Stimulated activated CD4-positive, alpha-beta T cell treated with anti-CD3 and anti-CD28 coated beads, Interleukin-4, amount 100 ng/mL, for 24 hours (primary cell): ENCODE results near the gene TGM1.

ENCODE experiments used
- DNase-seq: peaks from one replicate; pipeline ENCODE4 v3.0.0-alpha.2; 2020

The TGM1 gene

DNA sequence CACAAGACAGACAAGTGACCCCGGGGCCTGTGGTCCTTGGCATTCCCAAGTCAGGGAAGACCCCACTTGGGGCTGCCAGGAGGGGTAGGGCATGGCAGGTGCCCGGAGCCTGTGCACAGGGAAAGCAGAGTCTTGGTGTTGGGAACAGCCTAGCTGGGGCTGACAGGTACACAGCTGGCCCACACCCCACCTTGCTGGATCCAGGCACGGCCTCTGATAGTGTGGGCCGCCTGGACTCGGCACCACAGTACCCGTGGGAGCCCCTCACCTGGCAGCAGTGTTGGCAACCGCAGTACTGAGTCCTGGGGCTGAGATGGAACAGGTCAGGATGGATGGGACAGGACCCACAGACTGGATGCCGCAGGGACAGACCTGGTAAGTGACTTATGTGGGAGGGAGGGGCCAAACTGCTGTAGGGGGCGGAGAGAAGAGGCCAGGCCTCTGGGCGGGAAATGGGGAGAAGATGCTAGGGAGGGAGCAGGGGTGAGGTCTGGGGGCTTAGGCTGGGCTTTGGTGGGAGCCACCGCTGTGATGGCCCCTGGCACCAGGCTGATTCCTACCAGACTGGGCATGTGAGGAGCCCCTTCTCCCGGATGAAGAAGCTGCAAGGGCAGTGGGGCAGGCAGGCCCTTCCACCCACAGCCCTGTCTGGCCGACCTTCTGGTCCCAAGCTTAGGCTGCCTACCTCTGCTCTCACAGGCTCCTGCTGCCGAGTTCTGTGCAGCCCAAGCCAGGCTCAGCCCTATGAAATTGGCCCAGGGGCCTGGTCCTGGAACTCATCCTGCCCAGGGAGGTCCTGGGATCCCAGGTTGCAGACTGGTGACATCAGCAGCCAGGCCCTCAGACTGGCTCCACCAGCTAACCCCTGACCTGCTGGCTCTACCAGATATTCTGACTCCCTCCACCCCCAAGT, at the start of gene TGM1:
TSS of gene TGM1 (minus strand) at position 357 of the 913 bp plus-strand sequence. CDS start 825 bp downstream, outside the sequence.
- no peak for DNase-seq

DNA sequence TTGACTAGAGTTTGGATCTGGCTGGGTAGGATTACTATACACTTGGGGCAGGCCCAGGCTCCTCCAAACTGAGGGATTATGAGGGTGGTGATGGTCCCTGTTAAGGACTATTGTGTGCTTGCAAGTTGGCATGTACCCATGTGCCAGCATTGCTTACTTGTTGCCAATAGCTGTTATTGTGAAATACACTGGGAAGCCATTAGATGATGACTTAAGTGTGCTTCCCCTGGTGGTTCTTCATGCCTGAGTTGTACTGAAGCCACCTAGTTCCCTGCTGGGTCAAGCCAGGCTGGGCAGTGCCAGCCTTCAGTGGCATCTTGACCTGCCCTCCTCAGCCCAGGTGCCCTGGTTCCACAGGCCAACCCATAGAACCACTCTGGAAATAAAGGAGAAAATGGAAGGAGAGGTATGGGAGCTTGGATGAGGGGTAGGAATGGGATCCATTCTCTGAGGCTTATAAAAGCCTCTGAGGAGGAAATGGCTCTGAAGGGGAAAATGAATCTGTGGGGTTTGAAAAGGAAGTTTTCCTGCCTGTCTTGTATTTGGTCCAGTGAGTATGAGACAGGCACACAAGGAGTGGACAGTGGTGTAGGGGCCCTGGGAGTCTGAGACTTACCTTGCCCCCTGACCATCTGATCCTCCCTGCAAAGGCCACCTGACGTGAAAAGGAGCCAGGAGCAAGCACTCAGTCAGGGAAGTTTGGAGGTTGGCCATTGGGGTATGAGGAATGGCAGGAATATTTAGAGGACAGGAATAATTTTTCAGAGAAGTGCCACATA, 49.0 kb upstream of the TGM1 start:
- DNase-seq = no peak

DNA sequence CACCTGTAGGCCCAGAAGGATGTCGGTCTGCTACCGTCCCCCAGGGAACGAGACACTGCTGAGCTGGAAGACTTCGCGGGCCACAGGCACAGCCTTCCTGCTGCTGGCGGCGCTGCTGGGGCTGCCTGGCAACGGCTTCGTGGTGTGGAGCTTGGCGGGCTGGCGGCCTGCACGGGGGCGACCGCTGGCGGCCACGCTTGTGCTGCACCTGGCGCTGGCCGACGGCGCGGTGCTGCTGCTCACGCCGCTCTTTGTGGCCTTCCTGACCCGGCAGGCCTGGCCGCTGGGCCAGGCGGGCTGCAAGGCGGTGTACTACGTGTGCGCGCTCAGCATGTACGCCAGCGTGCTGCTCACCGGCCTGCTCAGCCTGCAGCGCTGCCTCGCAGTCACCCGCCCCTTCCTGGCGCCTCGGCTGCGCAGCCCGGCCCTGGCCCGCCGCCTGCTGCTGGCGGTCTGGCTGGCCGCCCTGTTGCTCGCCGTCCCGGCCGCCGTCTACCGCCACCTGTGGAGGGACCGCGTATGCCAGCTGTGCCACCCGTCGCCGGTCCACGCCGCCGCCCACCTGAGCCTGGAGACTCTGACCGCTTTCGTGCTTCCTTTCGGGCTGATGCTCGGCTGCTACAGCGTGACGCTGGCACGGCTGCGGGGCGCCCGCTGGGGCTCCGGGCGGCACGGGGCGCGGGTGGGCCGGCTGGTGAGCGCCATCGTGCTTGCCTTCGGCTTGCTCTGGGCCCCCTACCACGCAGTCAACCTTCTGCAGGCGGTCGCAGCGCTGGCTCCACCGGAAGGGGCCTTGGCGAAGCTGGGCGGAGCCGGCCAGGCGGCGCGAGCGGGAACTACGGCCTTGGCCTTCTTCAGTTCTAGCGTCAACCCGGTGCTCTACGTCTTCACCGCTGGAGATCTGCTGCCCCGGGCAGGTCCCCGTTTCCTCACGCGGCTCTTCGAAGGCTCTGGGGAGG, 47.9 kb upstream of the TGM1 start, which contains the start of gene LTB4R:
TSS of gene LTB4R (plus strand) at position 857 of the 959 bp plus-strand sequence. CDS start 4,150 bp downstream, outside the sequence.
- peak; percentile 60 for DNase-seq

DNA sequence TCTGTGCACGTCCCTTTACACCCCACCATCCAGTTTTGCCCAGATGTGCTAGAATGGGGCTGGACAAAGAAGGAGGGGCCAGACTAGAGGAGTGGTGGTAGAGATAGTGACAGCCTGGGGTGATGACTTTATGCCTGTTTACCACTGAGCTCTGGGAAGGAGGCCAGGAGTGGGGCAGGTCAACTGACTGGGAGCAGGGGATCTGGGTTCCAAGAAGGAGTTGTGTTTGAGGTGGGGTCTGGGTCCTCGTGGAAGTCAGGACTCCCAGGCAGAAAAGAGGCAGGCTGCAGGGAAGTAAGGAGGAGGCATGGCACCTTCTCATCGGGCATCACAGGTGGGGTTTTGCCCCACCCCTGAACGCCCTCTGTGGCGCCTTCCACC, 47.3 kb upstream of the TGM1 start:
- no peak for DNase-seq

DNA sequence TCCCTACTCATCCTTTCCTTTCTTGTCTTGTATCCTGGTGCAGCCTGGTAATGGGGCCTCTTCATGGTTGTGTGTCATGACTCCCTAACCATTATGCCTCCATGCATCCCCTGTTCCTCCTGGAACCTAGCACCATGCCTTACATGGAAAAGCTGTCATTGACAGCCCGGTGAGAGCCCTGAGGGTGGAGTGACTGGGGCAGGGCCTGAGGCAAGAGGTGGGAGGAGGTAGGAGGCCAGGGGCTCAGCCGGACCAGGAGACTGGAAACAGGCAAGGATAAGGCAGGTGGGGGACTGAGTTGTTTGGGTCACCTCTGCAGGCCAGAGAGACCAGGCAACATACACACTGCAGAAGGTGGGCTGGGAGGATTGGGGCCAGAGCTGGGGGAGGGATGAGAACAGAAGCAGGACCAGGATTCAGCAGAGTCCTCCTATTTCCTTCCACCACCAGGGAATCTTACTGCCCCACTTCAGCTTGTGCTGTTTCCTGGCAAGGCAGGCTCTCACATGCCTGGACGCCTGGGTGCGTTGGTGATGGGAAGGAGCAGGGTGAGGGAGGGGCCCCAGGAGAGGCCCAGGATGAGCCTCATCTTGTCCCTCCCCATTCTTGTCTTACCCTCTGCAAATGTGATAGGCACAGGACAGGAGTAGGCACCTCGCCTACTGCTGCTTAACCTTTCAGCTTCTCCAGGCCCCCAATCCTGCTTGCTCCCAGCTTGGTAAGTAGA, 46.7 kb upstream of the TGM1 start, which contains the start of gene LTB4R2:
TSS of gene LTB4R2 (plus strand) at position 603 of the 727 bp plus-strand sequence. CDS start 525 bp downstream, outside the sequence.
- no peak for DNase-seq

DNA sequence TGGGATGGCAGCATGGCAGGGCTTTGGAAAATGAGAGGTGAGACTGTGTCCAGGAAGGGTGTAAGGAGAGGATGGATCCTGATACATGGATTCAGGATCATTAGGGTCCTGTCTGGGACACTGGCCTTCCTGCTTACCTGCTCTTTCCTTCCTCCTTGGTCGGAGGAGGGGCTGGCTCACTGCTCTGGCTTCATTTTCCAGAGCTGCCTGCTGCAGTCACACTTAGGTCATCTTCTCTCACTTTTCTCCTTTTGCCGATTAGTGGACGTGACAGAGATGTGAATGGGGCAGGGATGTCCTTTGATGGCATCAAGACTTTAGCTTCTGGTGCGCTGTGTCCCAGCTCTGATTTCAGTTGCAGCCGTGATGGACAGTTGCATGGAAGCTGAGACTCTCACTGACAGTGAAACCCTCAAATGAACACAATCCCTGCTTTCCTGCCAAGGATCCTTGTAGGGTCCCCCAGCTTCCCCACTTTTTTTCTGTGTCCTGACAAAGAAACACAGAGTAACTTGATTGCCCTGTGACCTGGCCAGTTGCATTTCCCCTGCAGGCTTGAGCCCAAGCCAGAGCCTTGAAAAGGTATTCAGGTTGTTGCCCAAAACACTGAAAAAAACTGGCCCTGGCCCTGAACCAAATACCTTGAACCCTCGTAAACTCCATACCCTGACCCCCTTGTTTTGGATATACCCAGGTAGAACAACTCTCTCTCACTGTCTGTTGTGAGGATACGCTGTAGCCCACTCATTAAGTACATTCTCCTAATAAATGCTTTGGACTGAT, 45.6 kb upstream of the TGM1 start:
- DNase-seq = no peak

DNA sequence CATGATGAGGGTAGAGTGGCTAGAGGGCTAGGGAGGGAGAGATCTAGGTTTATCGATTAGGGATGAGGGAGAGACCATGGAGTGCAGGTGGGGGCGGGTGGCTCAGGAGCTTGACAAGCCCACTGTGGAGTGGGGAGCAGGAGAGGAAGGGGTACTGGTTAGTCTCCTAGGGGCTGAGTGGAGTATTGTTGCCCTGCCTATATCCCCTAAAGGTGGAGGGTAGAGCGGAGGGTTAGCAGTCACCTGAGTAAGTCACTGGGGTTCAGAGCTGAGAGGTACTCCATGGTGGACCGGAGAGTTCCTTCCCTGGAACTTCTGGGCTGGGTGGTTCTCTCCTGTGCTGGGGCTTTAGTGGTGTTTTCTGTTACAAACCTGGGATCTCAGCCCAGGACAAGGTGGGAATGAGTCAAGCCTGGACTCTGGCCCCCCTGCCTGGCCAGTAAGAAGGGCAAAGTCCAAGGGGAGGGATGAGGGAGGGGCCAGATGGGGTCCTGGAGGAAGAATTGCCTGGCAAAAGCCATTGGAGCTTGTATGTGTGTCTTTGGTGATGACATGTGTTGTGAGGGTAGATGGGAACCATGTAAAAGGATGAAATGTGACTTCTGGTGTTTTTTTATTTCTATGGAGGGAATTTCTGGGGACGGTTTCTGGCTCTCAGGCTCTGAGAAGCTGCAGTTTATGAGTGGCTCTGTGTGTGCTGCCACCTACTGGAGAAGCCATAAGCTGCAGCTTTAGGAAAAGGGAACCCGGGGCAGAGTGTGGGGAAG, 44.8 kb upstream of the TGM1 start, which contains the start of gene CIDEB:
TSS of gene CIDEB (minus strand) at position 403 of the 767 bp plus-strand sequence. CDS start at position 284, 119 bp downstream.
- DNase-seq = peak; percentile 70

DNA sequence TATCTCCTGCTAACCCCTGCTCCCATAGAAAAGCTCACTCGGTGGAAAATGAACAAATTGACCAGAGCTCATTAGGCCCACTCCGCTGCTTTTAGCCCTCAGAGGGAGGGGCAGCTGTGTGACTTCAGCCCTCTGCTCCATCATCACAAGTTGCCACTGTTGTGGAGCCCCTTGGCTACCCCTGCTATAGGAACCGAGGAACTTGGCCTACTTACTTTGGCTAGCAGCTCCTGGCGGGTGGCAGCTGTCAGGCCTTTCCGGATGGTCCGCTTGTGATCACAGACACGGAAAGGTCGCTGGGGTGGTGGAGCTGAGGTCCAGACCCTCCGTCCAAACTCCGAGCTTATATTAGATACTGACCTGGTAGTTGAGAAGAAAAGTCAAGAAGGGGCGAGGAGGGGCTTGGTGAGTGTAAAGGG, 44.2 kb upstream of the TGM1 start:
- DNase-seq = no peak

DNA sequence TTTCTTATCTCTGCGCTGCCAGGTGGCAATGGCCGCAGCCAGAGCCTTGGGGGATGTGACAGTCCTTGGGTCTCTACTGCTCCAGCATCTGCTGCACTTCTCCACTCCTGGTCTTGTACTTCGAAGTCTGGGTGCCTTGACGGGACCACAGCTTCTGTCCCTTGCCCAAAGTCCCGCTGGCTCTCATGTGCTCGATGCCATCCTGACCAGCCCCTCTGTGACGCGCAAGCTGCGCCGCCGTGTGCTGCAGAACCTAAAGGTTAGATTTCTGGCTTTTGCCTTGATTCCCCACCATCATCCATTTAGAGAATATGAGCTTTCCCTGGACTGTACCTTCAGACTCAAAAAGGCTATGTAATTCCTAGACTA, 41.0 kb upstream of the TGM1 start:
- no peak for DNase-seq

DNA sequence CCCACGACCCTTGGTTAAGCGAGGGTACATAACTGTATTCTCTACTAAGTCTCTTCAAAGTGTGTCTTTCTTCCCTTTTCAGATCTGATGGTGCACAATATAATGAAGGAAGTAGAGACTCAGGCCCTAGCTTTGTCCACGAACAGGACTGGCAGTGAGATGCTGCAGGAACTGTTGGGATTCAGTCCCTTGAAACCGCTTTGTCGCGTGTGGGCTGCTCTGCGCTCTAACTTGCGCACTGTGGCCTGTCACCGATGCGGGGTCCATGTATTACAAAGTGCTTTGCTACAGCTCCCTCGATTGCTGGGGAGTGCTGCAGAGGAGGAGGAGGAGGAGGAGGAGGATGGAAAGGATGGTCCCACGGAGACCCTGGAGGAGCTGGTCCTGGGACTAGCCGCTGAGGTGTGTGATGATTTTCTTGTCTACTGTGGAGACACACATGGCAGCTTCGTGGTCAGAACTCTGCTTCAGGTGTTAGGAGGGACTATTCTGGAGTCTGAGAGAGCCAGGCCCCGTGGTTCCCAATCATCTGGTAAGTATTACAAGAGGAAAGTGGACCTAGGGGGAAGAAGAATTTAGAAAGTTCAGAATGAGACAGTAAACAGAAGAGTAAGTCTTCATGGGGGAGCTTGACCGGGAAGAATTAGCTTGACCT, 37.5 kb upstream of the TGM1 start:
- no peak for DNase-seq

DNA sequence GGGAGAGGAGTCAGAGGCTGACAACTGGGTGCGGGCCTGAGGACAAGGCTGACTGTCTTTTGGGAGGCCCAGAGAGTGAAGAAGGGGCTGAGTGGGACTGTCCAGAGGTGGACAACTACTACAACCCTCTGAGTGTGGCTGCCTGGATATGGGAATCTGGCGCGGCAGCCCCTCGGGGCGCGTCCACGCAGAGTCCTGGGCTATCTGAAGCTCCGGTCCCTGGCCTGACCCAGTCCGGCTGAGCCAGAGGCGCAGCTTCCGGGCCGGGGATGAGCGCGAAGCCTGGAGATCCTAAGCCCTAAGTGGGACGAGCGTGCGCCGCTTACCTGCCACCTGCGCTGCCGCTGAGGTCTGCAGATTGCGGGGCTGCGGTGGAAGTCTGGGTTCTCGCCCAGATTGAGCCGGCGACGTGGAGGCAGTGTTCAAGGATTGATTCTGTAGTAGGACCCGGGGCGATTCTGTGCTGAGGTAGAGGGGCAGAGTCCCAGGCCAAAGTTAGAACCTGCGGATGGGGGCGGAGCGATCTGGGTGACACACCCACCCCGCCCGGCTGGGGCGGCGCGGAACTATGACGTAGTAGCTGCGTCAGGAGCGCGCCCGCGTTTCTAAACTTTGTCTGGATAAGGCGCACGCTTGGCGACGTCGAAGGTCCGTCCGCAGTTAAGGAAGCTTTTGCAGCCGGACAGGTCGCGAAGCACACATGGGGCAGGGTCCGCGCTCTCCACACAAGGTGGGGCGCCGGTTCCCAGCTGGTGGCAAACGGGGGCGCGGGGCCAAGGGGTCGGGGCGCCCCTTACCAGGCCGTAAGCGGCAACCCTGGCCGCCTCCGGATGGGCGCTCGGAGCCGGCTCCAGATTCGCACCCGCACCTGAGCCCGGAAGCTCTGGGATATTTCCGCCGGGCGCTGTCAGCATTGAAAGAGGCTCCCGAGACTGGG, 36.5 kb upstream of the TGM1 start, which contains the start of the genes DHRS1 and NOP9:
TSS of gene DHRS1 (minus strand) at position 526 of the 937 bp plus-strand sequence. CDS start 674 bp downstream, outside the sequence.
TSS of gene NOP9 (plus strand) at position 596 of the 937 bp plus-strand sequence. CDS start at position 701, 105 bp downstream.
- peak; percentile 92 for DNase-seq

DNA sequence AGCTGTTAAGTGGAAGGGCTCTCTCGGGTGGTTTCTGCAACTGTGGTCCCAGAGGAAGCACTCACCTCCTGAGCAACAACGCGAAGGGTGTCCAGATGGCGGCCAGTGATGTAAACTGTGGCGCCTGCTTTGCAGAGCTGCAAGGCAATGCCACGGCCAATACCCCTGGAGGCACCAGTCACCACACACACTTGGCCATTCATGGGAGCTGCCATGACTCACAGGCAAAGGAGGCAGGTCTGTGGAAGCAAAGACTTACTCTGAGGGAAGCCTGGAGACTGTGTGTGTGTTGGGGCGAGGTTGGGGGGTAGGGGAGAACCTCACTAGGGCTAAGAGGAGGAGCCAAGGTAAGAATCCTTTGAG, 35.9 kb upstream of the TGM1 start:
- no peak for DNase-seq

DNA sequence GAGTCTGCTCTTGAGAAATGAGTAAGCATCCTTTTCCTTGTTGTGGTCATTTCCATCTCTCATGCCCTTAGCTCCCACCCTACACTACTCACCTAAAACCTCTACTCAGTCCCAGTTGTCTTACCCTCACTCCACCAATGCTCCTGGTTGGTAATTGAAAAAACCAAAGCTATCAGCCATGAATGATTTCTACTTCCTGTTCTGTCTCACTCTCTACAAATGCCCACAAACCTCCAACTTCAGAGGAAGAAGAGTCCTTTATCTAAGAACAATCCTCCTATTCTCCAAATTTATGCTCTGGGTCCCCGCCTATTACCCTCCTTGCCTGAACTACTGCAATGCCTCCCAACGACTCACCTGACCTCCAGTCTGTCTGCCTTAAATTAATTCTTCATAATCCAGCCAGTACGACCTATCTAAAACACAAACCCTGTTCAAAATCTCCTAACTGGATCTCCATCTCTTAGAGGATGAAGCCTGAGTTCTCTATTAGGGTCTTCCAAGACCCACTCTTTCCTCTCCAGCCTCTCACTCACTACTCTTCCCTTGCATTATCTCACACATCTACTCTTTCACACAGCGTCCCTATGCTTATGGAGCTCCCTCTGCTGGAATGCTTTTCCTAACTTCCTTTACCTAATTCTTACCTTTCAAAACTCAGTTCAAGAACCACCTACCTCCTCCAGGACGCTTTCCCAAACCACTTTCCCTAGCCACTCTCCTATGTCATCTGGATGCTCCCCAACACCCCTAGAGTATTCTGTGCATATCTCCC, 34.4 kb upstream of the TGM1 start:
- DNase-seq = no peak

DNA sequence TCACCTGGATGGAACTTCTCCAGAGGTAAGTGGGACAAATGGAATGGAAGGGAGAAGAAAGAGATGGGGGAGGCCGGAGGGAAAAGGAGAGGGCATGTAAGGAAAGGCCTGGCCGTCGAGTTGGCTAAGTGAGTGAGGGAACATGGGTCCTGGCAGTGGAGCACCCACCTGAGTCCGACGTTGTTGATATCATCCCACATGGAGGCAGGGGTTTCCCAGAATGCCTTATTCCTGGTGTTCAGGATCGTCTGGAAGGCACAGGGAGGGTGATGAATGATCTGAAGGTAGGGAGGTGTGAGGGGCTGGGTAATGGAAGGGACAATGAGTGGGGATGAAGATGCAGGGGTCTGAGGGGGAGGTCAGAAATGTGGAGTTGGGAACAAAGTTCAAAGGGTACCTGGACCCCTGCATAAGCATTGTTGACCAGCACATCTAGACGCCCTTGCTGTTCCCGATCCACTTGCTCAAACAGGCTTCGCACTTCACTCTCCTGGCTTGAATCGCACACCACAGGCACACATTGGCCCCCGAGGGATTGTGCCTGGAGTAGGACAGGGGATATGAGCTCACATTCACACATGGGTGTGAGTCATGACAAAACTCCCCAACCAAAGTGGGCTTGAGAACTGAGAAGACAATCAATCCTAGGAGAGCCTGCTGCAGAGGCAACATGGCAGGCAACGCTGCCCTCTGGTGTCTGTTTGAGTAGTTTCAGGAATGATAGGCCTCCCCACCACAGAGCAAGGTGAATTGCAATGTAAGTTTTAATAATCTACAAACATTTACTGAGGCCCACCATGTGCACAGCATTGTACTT, 33.6 kb upstream of the TGM1 start:
- peak; percentile 83 for DNase-seq

DNA sequence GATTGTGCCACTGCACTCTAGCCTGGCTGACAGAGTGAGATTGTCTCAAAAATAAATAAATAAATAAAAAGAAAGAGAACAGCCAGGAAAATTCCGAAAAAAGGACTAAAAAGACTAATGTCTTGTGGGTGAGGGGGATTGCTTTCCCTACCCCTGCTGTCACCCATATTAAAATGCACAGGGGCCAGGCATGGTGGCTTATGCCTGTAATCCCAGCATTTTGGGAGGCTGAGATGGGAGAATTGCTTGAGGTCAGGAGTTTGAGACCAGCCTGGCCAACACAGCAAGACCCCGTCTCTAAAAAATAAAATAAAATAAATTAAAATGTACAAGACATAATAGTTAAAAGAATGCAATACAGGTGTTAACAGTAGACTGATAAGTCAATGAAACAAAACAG, 30.5 kb upstream of the TGM1 start:
- DNase-seq = no peak

DNA sequence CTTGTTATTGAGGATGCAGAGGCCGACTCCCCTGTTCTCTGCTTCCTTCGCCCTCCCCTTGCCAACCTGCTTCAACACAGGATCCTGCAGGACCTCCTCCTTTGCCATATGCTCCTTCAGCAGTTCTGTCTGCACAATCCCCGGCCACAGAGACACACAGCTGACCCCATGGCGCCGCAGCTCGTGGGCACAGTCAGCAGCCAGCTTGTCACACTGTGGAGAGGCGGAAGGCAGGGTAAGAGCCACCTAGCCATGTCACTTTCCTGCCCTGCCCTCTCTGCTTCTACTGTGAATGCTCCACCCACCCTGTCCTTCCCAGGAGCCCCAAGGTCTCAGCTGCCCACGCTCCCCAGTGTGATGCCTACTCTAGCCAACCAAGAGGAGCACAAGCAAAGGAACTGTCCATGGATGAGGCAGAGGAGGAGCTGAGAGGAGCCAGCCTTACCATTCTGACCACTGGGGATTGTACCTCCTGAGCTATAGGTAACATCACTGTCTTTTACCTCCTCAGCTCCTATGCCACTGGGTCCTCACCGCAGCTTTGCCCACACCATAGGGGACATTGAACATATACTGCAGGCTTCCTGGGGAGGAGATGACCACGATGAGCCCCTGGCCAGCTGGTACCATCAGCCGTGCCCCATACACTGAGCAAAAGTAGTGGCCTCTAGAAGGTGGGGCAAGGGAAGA, 29.3 kb upstream of the TGM1 start:
- DNase-seq = no peak
